Coronary artery (tissue), 2 donors: ENCODE results near the gene SLC9C2.
"Not testable (repeated sequence)": the region's sequence is repeated elsewhere in the genome, so short reads cannot be mapped to it uniquely, and the experiment has no call there.

Experiments
- DNase-seq: peaks from one replicate; pipeline ENCODE4 v3.0.0-alpha.2; 2017; ENCODE audit warnings: low spot score
- H3K27ac ChIP-seq, 2 donors: fragments of 200-600 bp; sonication (generic); one replicate each; pipeline ENCODE4 v1.5.1; 2016 to 2019
- H3K4me3 ChIP-seq: fragments of 200-600 bp; sonication (generic); 2 replicates; pipeline ENCODE4 v1.5.1; 2016; ENCODE audit warnings: mild to moderate bottlenecking, moderate library complexity
- TF ChIP-seq, protein P1 (sequence below): fragments of 200-600 bp; sonication (generic); IDR thresholded peaks from one replicate; pipeline ENCODE4 v1.5.1; 2019; ENCODE audit warnings: antibody characterized with exemption

SLC9C2 gene

DNA sequence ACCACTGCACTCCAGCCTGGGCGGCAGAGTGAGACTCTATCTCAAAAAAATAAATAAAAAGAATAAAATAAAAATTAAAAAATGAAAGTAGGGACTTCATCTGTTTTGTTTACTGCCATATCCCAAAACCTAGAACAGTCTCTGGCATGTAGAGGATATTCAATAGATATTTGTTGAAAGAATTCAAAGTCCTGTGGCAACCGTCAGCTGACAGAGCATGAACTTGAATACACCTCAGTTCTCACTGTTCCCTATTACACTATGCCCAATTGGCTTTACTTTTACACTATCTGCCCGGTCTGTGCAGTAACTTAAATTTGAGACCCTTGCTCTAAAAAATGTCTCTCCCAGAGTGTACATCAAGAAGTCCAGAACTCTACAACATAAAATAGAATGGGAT, 79.5 kb downstream of the SLC9C2 start:
- no peak for DNase-seq
- TF ChIP-seq, protein P1, sequence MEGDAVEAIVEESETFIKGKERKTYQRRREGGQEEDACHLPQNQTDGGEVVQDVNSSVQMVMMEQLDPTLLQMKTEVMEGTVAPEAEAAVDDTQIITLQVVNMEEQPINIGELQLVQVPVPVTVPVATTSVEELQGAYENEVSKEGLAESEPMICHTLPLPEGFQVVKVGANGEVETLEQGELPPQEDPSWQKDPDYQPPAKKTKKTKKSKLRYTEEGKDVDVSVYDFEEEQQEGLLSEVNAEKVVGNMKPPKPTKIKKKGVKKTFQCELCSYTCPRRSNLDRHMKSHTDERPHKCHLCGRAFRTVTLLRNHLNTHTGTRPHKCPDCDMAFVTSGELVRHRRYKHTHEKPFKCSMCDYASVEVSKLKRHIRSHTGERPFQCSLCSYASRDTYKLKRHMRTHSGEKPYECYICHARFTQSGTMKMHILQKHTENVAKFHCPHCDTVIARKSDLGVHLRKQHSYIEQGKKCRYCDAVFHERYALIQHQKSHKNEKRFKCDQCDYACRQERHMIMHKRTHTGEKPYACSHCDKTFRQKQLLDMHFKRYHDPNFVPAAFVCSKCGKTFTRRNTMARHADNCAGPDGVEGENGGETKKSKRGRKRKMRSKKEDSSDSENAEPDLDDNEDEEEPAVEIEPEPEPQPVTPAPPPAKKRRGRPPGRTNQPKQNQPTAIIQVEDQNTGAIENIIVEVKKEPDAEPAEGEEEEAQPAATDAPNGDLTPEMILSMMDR: no peak
- H3K4me3 ChIP-seq: no peak overlapping the region
- H3K27ac ChIP-seq: no peak overlapping the region

DNA sequence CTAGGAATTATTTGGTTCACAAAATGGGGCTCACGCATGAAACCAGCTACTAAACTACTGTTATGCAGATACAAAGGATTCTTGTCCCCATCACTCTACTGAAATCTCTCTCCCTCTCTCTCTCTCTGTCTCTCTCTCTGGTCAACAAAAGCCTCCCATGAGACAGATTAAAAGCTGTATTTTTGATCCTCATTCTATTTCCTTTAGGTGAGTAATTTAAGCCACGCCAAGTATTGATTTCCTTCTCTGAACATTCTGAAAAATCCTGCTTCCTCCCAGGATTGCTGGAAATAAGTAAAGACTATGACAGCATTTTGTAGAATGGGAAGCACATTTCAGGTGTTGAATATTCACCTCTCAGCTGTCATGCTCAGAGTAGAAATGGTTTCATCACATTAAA, 82.1 kb downstream of the SLC9C2 start:
- TF ChIP-seq, protein P1: no peak

DNA sequence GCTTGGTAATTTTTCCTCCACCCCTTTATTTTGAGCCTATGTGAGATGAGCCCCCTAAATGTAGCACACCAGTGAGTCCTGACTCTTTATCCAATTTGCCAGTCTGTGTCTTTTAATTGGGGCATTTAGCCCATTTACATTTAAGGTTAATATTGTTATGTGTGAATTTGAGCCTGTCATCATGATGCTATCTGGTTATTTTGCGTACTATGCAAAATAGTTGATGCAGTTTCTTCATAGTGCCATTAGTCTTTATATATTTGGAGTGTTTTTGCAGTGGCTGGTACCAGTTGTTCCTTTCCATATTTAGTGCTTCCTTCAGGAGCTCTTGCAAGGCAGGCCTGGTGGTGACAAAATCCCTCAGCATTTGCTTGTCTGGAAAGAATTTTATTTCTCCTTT, 88.4 kb downstream of the SLC9C2 start:
- not testable (repeated sequence) for H3K27ac ChIP-seq, H3K4me3 ChIP-seq, DNase-seq

More for the DNA sequence above, 82.1 kb downstream of the SLC9C2 start:
- H3K4me3 ChIP-seq: no peak overlapping the region
- no peak for DNase-seq
- no peak overlapping the region for H3K27ac ChIP-seq

GRCh38 chr1:173509797-173510196, 93.1 kb downstream of the SLC9C2 start:
- DNase-seq: no peak
- TF ChIP-seq, protein P1: no peak
- H3K27ac ChIP-seq: no peak overlapping the region
- H3K4me3 ChIP-seq: no peak overlapping the region

DNA sequence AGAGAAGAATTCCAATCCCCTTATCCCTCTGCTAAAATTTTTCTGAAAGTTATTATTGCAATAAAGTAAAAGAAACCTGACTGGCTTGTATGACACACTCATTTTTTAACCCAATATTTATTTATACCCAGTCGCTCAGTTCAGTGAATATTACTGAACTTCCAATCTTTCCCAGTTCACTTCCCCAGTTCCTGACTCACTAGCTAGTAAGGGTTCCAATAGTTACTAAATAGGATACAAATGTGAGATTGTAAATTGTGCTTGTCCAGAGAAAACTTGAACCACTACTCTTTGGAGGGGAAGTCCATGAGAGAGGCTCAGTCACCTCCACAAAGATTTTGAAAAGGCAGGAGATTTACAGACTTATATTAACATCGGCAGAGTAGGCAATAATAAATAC, 94.3 kb downstream of the SLC9C2 start:
- DNase-seq: no peak
- no peak overlapping the region for H3K27ac ChIP-seq
- TF ChIP-seq, protein P1: no peak
- no peak overlapping the region for H3K4me3 ChIP-seq

- no peak overlapping the region for H3K4me3 ChIP-seq
- TF ChIP-seq, protein P1: no peak
- no peak overlapping the region for H3K27ac ChIP-seq
- no peak for DNase-seq
These were observed 95.0 kb downstream of the SLC9C2 start for GRCh38 chr1:173507847-173508209.

DNA sequence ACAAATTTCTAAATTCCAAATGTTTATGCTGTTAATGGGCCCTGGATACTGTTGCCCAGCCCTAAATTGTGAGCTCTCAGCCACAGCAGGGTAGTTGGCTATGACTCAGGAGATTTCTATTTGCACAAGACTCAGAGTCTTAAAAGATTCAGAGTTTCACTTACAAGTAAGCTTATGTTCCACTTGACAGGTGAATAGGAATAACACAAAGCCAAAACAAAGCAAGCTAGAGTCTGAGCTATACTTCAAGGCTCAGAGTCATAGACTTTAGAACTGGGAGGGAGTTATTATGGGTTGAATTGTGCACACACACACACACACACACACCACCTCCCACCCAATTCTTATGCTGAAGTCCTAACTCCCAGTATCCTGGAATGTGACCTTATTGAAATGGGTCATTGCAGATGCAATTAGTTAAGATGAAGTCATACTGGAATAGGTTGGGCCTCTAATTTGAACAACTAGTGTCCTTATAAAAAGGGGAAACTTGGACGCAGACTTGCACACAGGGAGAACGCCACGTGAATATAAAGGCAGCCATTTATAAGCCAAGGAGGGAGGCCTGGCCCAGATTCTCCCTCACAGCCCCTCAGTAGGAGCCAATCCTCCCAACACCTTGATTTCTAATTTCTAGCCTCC, 95.5 kb downstream of the SLC9C2 start:
- DNase-seq: no peak
- TF ChIP-seq, protein P1: no peak
- no peak overlapping the region for H3K4me3 ChIP-seq
- H3K27ac ChIP-seq: no peak overlapping the region
